ENCODE data around the gene EXD3. TPM values are rescaled to one million over a fixed set of nuclear protein-coding genes. Genes with fewer than 3 reads are reported as not detected.
A peak's percentile ranks its signal among the peaks of the same experiment; 100 is the strongest.
"Not testable (repeated sequence)": the region's sequence is repeated elsewhere in the genome, so short reads cannot be mapped to it uniquely, and the experiment has no call there.

The EXD3 gene
- total RNA-seq, 1 donor from 2014 or later = 5.2 TPM

DNA sequence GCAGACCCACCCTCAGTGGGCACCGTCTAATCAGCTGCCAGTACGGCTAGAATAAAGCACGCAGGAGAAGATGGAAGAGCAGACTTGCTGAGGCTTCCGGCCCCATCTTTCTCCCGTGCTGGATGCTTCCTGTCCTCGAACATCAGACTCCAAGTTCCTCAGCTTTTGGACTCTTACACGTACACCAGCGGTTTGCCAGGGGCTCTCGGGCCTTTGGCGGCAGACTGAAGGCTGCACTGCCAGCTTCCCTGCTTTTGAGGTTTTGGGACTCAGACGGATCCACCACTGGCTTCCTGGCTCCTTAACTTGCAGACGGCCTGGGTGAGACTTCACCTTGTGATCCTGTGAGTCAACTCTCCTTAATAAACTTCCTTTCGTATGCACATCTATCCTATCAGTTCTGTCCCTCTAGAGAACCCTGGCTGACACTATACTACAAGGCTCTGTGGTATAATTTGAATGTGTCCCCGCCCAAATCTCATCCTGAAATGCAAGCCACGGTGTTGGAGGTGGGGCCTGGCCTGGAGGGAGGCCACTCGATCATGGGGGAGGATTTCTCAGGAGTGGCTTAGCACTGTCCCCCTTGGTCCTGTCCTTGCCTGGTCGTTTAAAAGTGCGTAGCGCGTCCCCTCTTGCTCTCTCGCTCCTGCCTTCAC, 89.8 kb downstream of the EXD3 start:
- Mint-ChIP-seq H3K27ac (no peak overlapping the region), H3K4me1 (no peaks in the 10 kb centered on the region), H3K36me3 (ENCODE audit: low read depth) (peaks cover 2% of the 10 kb centered on the region), H3K4me3 (no peak overlapping the region), H3K9me3 (peaks cover 12% of the 10 kb centered on the region), H3K27me3 (no peaks in the 10 kb centered on the region)
- intact Hi-C loops (cut with micrococcal nuclease) = no loop called here
- no peak for DNase-seq

DNA sequence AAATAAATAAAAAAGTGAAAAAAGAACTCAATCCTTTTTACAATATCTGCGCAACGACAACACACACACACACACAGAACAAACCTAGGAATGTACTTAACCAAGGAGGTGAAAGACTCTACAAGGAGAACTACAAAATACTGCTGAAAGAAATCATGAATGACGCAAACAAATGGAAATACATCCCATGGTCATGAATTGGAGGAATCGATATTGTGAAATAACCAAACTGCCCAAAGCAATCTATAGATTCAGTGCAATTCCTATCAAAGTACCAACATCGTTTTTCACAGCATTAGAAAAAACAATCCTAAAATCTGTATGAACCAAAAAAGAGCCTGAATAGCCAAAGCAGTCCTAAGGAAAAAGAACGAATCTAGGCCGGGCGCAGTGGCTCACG, 91.0 kb downstream of the EXD3 start:
- no peak overlapping the region for H3K4me3 Mint-ChIP-seq
- H3K4me1 Mint-ChIP-seq = peaks cover 2% of the 10 kb centered on the region
- peaks cover 20% of the 10 kb centered on the region for H3K9me3 Mint-ChIP-seq
- intact Hi-C loops (cut with micrococcal nuclease) = no loop called here
- DNase-seq = no peak
- no peak overlapping the region for H3K27ac Mint-ChIP-seq
- peaks cover 3% of the 10 kb centered on the region for H3K36me3 Mint-ChIP-seq (ENCODE audit: low read depth)
- no peaks in the 10 kb centered on the region for H3K27me3 Mint-ChIP-seq

DNA sequence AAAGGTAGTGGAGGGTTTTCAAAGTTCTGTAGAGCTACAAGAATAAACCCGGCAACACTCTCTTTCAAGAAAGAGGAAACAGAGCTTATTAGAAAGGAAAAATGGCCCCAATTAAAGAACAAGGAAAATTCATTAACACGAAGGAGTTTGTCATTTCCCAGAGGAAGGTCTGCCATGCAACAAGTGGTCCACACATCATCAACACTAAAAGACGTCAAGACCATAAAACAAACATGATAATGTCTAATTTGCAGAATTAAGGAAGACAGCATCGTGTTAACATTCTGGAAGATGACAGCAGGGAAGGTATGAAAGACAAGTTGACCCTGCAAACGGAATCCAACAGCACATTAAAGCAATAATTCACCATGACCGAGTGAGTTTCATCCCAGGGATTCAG, 92.3 kb downstream of the EXD3 start:
- intact Hi-C loops (cut with micrococcal nuclease) = no loop called here
- Mint-ChIP-seq H3K9me3 (peaks cover 20% of the 10 kb centered on the region), H3K4me3 (no peak overlapping the region)

DNA sequence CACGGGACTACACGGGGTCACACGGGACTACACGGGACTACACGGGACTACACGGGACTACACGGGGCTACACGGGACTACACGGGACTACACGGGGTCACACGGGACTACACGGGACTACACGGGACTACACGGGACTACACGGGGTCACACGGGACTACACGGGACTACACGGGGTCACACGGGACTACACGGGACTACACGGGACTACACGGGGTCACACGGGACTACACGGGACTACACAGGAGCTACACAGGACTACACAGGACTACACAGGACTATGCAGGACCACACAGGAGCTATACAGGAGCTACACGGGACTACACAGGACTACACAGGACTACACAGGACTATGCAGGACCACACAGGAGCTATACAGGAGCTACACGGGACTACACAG, 93.4 kb downstream of the EXD3 start:
- DNase-seq; H3K27ac Mint-ChIP-seq; H3K27me3 Mint-ChIP-seq; H3K36me3 Mint-ChIP-seq (ENCODE audit: low read depth); H3K4me1 Mint-ChIP-seq; intact Hi-C loops (cut with micrococcal nuclease); H3K4me3 Mint-ChIP-seq: not testable (repeated sequence)
- peaks cover 20% of the 10 kb centered on the region for H3K9me3 Mint-ChIP-seq

More for the DNA sequence above, 92.3 kb downstream of the EXD3 start:
- H3K27ac Mint-ChIP-seq = no peak overlapping the region
- H3K4me1 Mint-ChIP-seq = peaks cover 10% of the 10 kb centered on the region
- H3K36me3 Mint-ChIP-seq (ENCODE audit: low read depth) = peaks cover 6% of the 10 kb centered on the region
- no peaks in the 10 kb centered on the region for H3K27me3 Mint-ChIP-seq
- DNase-seq = no peak

DNA sequence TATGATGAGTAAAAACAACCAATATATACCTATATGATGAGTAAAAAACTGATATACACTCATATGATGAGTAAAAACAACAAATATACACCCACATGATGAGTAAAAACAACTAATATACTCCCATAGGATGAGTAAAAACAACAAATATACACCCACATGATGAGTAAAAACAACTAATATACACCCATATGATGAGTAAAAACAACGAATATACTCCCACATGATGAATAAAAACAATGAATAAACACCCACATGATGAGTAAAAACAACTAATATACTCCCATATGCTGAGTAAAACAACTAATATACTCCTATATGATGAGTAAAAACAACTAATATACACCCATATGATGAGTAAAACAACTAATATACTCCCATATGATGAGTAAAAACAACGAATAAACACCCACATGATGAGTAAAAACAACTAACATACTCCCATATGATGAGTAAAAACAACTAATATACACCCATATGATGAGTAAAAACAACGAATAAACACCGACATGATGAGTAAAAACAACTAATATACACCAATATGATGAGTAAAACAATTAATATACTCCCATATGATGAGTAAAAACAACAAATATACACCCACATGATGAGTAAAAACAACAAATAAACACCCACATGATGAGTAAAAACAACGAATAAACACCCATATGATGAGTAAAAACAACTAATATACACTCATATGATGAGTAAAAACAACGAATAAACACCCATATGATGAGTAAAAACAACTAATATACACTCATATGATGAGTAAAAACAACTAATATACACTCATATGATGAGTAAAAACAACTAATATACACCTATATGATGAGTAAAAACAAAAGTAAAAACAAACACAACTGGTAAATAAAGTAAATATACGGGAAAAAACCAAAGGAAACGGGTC, 95.1 kb downstream of the EXD3 start:
- Mint-ChIP-seq H3K9me3 (peaks cover 20% of the 10 kb centered on the region), H3K27ac (peak overlapping the region; percentile 84)
- DNase-seq; H3K36me3 Mint-ChIP-seq (ENCODE audit: low read depth); H3K4me1 Mint-ChIP-seq; intact Hi-C loops (cut with micrococcal nuclease); H3K27me3 Mint-ChIP-seq; H3K4me3 Mint-ChIP-seq: not testable (repeated sequence)

DNA sequence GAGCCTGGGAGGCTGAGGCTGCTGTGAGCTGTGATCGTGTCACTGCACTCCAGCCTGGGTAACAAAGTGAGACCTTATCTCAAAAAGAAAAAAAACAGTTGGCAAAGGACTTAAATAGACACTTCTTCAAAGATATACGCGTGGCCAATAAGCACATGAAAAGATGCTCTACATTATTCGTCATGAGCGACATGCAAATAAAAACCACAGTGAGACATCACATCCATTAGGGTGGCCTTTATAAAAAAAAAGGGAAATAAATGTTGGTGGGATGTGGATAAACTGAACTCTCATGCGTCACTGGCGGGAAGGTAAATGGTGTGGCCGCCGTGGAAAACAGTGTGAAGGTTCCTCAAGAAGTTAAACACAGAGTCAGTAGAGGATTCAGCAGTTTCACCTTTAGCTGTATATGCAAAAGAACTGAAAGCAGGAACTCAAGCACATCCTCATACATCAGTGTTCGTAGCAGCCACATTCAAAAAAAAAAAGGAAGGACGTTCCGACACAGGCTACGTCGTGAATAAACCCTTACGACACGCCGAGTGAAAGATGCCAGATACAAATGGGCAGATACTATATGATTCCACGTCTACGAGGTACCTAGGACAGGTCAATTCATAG, 96.4 kb downstream of the EXD3 start:
- Mint-ChIP-seq H3K27ac (peak overlapping the region; percentile 91), H3K36me3 (ENCODE audit: low read depth) (peaks cover 6% of the 10 kb centered on the region), H3K4me3 (peak overlapping the region; percentile 72)

DNA sequence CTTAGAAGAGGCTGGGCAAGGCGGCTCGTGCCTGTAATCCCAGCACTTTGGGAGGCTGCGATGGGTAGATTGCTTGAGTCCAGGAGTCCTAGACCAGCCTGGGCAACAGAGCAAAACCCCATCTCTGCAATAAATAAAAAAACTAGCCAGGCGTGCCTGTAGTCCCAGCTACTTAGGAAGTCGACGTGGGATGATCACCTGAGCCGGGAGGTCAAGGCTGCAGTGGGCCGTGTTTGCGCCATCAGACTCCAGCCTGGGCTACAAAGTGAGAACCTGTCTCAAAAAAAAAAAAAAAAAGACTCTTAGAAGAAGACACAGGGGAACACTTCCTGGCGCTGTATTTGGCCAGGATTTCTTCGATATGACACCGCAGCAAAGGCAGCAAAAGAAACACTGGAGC, 97.2 kb downstream of the EXD3 start:
- H3K9me3 Mint-ChIP-seq = peaks cover 20% of the 10 kb centered on the region
- no peak overlapping the region for H3K27ac Mint-ChIP-seq
- intact Hi-C loops (cut with micrococcal nuclease) = no loop called here
- H3K36me3 Mint-ChIP-seq (ENCODE audit: low read depth) = peaks cover 6% of the 10 kb centered on the region
- peaks cover 2% of the 10 kb centered on the region for H3K27me3 Mint-ChIP-seq
- H3K4me1 Mint-ChIP-seq = peaks cover 10% of the 10 kb centered on the region
- H3K4me3 Mint-ChIP-seq = no peak overlapping the region
- no peak for DNase-seq

More for the DNA sequence above, 96.4 kb downstream of the EXD3 start:
- H3K4me1 Mint-ChIP-seq = peaks cover 10% of the 10 kb centered on the region
- peaks cover 2% of the 10 kb centered on the region for H3K27me3 Mint-ChIP-seq
- DNase-seq = peak; percentile 74
- peaks cover 20% of the 10 kb centered on the region for H3K9me3 Mint-ChIP-seq
- intact Hi-C loops (cut with micrococcal nuclease) = no loop called here

DNA sequence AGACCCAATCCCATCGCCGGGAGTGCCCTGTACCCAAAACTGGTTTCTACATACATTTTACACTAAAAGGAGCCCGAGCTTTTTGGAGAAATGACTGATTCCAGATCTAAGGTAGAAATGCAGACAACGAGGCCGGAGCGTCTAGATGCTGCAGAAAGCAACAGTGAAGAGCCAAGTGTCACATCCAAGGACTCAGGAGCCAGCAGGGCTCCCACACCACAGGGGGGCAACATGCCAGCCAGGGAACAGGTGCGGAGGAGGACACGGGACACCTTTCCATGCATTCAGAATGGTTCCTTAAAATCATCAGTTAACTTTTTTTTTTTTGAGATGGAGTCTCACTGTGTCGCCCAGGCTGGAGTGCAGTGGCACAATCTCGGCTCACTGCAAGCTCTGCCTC, 97.8 kb downstream of the EXD3 start:
- Mint-ChIP-seq H3K9me3 (peaks cover 20% of the 10 kb centered on the region), H3K27me3 (peaks cover 2% of the 10 kb centered on the region), H3K27ac (no peak overlapping the region), H3K4me3 (no peak overlapping the region), H3K4me1 (peaks cover 13% of the 10 kb centered on the region), H3K36me3 (ENCODE audit: low read depth) (peaks cover 6% of the 10 kb centered on the region)
- DNase-seq = no peak
- intact Hi-C loops (cut with micrococcal nuclease) = no loop called here

DNA sequence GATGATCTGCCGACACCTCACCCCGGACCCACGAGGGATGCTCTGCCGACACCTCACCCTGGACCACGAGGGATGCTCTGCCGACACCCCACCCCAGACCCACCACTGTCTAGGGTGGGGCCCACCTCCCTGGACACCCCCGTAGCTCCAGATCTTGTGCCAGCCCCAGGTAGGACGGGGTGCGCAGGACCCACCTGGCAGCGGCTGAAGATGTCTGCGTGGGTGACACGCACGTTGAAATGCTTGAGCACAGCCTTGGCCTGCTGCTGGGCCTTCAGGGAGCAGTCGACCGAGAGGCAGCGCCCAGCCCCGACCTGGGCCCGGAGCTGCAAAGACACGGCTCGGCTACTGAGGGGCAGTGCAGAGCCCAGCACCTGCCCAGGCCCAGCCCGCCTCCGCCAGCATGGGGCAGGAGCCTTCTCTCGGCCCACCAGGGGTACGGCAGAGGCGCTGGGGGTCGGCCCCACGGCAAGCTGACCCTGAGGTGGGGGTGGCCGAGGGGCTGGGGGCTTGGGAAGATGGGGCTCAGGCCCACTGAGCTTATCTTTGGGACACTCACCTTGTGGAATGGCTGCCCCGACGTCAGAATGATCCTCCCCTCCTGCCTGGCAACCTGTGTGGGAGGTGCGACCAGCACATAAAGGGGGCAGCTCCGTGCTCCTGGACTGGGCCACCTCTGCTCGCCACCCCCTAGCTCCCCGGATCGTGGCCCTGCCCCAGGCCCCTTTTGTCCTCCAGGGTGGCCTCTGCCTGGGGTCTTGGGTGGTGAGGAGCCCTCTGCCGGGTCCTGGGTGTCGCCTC, 99.2 kb downstream of the EXD3 start:
- no peak for DNase-seq
- intact Hi-C loops (cut with micrococcal nuclease) = no loop called here
- Mint-ChIP-seq H3K9me3 (peaks cover 20% of the 10 kb centered on the region), H3K4me1 (peaks cover 13% of the 10 kb centered on the region), H3K36me3 (ENCODE audit: low read depth) (peaks cover 6% of the 10 kb centered on the region), H3K27ac (no peak overlapping the region), H3K27me3 (peaks cover 2% of the 10 kb centered on the region), H3K4me3 (no peak overlapping the region)

DNA sequence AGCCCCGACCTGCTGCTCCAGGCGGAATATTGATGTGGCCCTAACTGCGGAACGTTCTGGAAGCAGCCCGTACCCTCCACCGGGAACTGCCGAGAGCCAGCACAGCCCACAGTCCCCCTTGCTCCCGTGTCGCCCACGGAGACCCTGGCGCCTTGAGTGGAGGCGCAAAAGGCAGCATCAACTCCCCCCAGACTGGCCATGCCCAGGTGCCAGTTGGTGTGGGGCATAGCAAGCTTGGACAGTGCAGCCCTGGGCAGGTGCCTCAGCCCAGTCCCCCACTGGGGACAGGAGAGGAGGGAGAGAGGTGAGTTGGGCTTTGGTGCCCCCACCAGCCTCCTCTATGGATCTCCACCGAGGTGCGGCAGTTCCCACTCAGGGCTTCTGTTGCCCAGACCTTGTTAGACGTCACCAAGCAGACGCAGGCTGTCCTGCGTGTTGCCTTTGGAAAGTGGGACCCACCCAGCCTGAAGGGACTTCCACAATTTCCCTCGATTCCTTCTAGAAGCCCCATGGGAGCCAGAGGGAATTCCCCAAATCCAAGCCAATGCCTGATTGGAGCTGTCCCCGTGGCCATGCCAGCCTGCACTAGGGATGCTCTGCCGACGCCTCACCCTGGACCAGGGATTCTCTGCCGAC, 101.1 kb downstream of the EXD3 start:
- Mint-ChIP-seq H3K4me3 (no peak overlapping the region), H3K9me3 (peaks cover 6% of the 10 kb centered on the region), H3K36me3 (ENCODE audit: low read depth) (peaks cover 2% of the 10 kb centered on the region), H3K27ac (no peak overlapping the region), H3K4me1 (peaks cover 10% of the 10 kb centered on the region), H3K27me3 (peaks cover 3% of the 10 kb centered on the region)
- intact Hi-C loops (cut with micrococcal nuclease) = no loop called here
- no peak for DNase-seq

DNA sequence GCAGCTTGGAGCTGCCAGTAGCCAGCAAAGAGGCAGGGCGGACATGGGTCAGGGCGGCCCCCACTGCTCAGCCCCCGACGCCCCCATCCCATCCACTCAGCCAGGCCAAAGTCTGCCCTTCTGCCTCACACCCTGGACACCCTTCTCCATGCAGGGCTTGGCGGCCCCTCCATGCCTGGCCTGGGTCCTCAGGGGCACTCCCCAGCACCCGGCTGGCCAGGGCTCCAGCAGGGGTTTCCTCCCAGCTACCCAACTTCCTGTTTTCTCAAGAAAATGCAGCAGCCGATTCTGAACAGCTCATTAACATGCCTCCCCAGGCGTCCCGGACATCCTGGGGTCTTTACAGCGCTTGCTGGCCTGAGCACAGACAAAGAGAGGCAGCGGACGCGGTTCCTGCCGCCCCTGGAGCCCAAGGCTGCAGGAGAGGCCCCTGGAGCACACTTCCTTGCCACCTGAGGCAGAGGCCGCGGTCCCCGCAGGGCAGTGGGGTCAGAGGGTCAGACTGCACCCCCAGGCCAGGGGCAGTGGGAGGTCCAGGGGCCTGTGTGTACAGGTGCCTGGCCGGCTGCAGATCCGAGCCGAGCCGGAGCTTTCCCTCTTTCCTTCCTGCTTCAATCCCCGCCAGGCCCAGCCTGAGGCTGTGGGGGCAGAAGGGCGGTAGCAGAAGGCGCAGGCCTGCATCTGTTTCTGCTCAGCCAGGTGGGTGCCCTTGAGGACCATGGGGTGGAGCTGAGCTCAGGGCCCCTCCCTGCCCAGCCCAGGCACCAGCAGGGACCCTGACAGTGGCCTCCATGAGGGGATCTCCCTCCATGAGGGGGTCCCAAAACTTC, 102.2 kb downstream of the EXD3 start:
- DNase-seq = peak; percentile 81
- Mint-ChIP-seq H3K4me3 (peak overlapping the region; percentile 66), H3K27me3 (peaks cover 5% of the 10 kb centered on the region), H3K9me3 (no peaks in the 10 kb centered on the region), H3K4me1 (peaks cover 4% of the 10 kb centered on the region), H3K27ac (peak overlapping the region; percentile 85), H3K36me3 (ENCODE audit: low read depth) (no peaks in the 10 kb centered on the region)
- intact Hi-C loops (cut with micrococcal nuclease) = no loop called here

DNA sequence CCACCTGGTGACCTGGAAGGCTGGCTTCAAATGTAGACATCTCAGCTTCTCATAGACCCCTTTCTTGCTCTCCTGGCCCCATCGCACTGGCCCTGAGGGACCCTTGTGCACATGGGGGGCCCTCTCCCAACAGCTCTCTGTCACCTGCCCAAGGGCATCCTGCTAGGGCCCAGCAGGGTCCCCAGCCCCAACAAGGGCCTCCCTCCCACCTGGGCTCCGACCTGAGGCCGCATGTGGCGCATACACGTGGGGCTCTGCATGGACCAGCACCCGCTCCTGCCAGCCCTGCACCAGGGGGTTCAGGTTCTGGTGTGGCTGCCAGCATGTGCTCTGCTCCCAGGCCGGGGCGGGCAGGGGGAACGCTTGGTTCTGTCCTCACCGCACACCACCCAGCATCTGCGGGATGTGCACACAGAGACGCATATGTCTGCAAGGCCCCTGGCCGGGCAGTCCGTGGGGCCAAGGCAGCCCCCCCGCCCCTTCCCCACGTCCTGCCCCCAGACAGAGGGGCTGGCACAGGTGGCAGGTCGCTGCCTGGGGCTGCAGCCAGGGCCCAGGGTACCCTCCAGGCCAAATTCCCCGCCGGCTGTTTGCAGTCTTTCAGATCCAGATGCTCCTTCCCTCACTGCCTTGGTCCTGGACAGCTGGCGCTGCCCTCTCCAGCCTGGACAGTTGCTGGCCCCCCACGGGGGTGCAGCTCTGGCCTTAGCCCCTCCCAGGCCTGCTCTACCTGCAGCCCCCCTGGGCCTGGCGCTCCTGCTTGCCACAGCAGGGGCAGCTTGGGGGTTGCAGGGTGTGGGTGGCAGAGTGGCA, 103.0 kb downstream of the EXD3 start:
- DNase-seq = no peak
- Mint-ChIP-seq H3K9me3 (no peaks in the 10 kb centered on the region), H3K27ac (no peak overlapping the region), H3K36me3 (ENCODE audit: low read depth) (no peaks in the 10 kb centered on the region), H3K27me3 (peaks cover 3% of the 10 kb centered on the region), H3K4me3 (no peak overlapping the region), H3K4me1 (peaks cover 4% of the 10 kb centered on the region)
- intact Hi-C loops (cut with micrococcal nuclease) = no loop called here
